ENCODE measurements around the gene TTBK1. TPM values are rescaled to one million over a fixed set of nuclear protein-coding genes. Genes with fewer than 3 reads are reported as not detected.

Gene TTBK1
- total RNA-seq, 1 donor from 2014 or later: under 0.01 TPM

- no peak for DNase-seq (ENCODE audit: low read depth)
- H3K4me3 ChIP-seq (ENCODE audit: low read depth, low read length): peak overlapping the region; percentile 57
Measured at GRCh38 chr6:43229803-43230620, 13.3 kb upstream of the TTBK1 start.

DNA sequence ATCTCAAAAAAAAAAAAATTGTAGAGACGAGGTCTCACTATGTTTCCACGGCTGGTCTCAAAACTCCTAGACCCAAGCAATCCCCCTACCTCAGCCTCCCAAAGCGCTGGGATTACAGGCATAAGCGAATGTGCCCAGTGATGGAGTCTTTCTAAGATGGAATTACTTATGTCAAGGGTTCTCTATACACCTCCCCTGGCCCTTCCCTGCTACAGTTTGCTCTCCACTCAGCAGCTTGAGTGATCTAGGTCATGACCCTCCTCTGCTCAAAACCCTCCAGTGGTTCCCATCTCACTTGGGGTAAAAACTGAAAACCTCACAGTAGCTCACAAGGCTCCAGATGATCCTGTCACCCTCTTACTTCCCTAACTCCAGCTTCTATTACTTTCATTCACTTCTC is 12.2 kb upstream of the TTBK1 start:
- no peak for TF ChIP-seq CTCF (conservative IDR thresholded peaks at IDR 0.05; ENCODE audit: low read depth, low read length)
- DNase-seq (ENCODE audit: low read depth): no peak
- no peak overlapping the region for H3K4me3 ChIP-seq (ENCODE audit: low read depth, low read length)

More at GRCh38 chr6:43229803-43230620, 13.3 kb upstream of the TTBK1 start:
- no peak for TF ChIP-seq CTCF (conservative IDR thresholded peaks at IDR 0.05; ENCODE audit: low read depth, low read length)

- no peak overlapping the region for H3K4me3 ChIP-seq (ENCODE audit: low read depth, low read length)
- DNase-seq (ENCODE audit: low read depth): no peak
- TF ChIP-seq CTCF (conservative IDR thresholded peaks at IDR 0.05; ENCODE audit: low read depth, low read length): no peak
Measured at GRCh38 chr6:43231735-43232450, 11.4 kb upstream of the TTBK1 start.

DNA sequence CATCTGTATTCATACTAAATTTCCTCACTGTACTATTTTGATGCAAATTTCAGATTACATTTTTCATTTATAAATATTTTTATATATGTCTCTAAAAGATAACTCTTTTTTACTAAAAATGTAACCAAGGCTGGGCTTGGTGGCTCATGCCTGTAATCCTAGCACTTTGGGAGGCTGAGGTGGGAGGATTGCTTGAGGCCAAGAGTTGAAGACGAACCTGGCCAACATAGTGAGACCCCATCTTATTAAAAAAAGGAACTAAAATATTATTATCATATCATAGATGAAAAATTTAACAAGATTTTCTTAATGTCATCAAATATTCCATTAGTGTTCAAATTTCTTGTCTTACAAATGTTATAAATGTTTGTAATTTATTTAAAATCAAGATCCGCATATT is 7.4 kb upstream of the TTBK1 start:
- no peak overlapping the region for H3K4me3 ChIP-seq (ENCODE audit: low read depth, low read length)
- no peak for DNase-seq (ENCODE audit: low read depth)
- no peak for TF ChIP-seq CTCF (conservative IDR thresholded peaks at IDR 0.05; ENCODE audit: low read depth, low read length)

DNA sequence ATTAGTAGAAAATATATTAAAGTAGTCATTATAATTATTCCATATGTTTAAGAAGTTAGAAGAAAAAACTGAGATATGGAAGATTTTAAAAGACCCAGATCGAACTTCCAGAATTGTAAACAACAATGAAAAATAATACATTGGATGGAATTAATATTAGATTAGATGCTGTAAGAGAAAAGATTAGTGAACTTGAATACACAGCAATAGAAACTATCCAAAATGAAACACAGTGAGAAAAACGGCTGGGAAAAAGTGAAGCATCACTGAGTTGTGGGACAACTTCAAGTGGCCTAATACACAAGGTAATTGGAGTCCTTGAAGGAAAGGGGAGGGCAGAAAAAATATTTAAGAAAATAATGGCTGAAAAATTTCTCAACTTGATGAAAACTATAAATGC is 4.2 kb upstream of the TTBK1 start:
- no peak for TF ChIP-seq CTCF (conservative IDR thresholded peaks at IDR 0.05; ENCODE audit: low read depth, low read length)
- DNase-seq (ENCODE audit: low read depth): no peak
- no peak overlapping the region for H3K4me3 ChIP-seq (ENCODE audit: low read depth, low read length)

DNA sequence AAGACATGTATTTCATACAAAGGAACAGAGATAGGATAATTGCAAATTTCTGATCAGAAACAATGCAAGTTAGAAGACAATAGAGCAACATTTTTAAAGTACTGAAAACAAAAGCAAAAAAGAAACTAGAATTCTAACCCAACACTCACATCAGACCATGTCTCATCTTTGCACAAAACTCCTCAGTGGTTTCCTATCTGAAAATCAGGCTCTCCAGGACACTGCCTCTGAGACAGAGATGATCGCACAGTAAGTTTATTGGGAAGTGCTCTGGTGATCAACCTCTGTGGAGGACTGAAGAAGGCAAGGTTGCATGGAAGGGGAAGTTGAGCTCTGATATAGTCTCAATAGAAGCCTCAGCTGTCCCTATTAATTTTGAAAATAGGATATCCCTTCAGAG is 2.3 kb upstream of the TTBK1 start:
- DNase-seq (ENCODE audit: low read depth): no peak
- no peak overlapping the region for H3K4me3 ChIP-seq (ENCODE audit: low read depth, low read length)
- TF ChIP-seq CTCF (conservative IDR thresholded peaks at IDR 0.05; ENCODE audit: low read depth, low read length): no peak

Measured in epithelial cell of proximal tubule (primary cell).